ENCODE data around the gene SPTB. TPM values are rescaled to one million over a fixed set of nuclear protein-coding genes. Genes with fewer than 3 reads are reported as not detected.

The SPTB gene
- total and polyA plus RNA-seq, 8 donors, result under 0.01 to 3.5 (median 0.55) TPM; not detected in 2

DNA sequence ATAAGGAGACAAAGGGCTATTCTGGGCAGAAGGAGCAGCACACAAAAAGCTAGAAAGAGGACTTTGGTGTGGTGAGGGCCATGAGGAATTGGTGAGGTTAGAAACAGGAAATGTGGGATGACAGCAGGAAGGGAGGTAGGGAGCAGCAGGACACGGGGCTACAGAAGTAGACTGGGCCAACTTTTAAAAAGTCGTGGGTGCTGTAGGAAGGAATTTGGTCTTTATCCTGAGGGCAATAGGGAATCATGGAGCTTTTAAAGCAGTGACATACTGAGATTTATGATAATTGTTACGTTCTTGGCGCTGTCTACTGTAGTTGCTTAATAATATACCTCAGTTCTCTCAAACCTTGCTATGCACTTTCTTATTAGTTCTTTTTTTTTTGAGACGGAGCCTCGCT, 26.3 kb upstream of the SPTB start:
- whole genome bisulfite sequencing, 5 donors, result 71 to 80% (median 75%) methylated on average over 6 of the region's 6 CpGs
- intact Hi-C loops (cut with DNase I; ENCODE audit: low total_unique reads), result loop anchor here (10.0 kb wide), 1 partner anchor 231 kb away; no protein-coding TSS in a partner anchor
- H3K4me1 ChIP-seq, result no peaks in the 10 kb centered on the region
- peaks cover 0 to 10% (median 3%) of the 10 kb centered on the region in 3 donors for H3K27me3 ChIP-seq
- no peaks in the 10 kb centered on the region for H3K9me3 ChIP-seq
- DNase-seq, result no peak
- TF ChIP-seq EP300 (IDR thresholded peaks at IDR 0.05), result no peak
- no peak for TF ChIP-seq POLR2AphosphoS5 (IDR thresholded peaks at IDR 0.05)
- TF ChIP-seq POLR2A (IDR thresholded peaks at IDR 0.05), result no peak
- no peak overlapping the region for H3K4me3 ChIP-seq
- no peak overlapping the region for H3K27ac ChIP-seq
- no peaks in the 10 kb centered on the region for H3K36me3 ChIP-seq

DNA sequence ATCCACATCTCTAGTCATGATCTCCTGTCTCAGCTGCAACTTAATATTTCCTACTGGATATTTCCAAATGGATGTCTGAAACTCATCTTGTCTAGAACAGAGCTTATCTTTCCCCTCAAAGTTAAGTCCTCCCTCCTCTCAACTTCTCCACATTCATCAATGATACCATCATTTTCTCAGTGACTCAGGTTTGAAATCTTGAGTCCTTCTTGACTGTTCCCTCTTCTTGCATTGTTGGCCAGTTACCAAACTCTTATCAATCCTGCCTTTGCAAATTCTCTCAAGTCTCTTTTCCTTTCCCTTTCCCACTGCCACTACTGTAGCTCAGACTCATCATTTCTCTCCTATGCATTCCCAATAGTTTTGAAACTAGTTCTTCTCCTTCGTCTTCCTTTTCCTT, 20.3 kb upstream of the SPTB start:
- no peaks in the 10 kb centered on the region for H3K9me3 ChIP-seq
- no peaks in the 10 kb centered on the region for H3K36me3 ChIP-seq
- TF ChIP-seq EP300 (IDR thresholded peaks at IDR 0.05), result no peak
- TF ChIP-seq POLR2AphosphoS5 (IDR thresholded peaks at IDR 0.05), result no peak
- no peak for TF ChIP-seq POLR2A (IDR thresholded peaks at IDR 0.05)
- TF ChIP-seq, protein P1, sequence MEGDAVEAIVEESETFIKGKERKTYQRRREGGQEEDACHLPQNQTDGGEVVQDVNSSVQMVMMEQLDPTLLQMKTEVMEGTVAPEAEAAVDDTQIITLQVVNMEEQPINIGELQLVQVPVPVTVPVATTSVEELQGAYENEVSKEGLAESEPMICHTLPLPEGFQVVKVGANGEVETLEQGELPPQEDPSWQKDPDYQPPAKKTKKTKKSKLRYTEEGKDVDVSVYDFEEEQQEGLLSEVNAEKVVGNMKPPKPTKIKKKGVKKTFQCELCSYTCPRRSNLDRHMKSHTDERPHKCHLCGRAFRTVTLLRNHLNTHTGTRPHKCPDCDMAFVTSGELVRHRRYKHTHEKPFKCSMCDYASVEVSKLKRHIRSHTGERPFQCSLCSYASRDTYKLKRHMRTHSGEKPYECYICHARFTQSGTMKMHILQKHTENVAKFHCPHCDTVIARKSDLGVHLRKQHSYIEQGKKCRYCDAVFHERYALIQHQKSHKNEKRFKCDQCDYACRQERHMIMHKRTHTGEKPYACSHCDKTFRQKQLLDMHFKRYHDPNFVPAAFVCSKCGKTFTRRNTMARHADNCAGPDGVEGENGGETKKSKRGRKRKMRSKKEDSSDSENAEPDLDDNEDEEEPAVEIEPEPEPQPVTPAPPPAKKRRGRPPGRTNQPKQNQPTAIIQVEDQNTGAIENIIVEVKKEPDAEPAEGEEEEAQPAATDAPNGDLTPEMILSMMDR (IDR thresholded peaks at IDR 0.05), result no peak
- no peak overlapping the region for H3K27ac ChIP-seq
- H3K27me3 ChIP-seq, result no peaks in the 10 kb centered on the region
- no peaks in the 10 kb centered on the region for H3K4me1 ChIP-seq
- intact Hi-C loops (cut with DNase I; ENCODE audit: low total_unique reads), result loop anchor here (10.0 kb wide), 1 partner anchor 225 kb away; no protein-coding TSS in a partner anchor
- WGBS, 5 donors, result 64 to 82% (median 69%) methylated on average over 1 of the region's 1 CpG
- no peak overlapping the region for H3K4me3 ChIP-seq
- DNase-seq, result no peak

DNA sequence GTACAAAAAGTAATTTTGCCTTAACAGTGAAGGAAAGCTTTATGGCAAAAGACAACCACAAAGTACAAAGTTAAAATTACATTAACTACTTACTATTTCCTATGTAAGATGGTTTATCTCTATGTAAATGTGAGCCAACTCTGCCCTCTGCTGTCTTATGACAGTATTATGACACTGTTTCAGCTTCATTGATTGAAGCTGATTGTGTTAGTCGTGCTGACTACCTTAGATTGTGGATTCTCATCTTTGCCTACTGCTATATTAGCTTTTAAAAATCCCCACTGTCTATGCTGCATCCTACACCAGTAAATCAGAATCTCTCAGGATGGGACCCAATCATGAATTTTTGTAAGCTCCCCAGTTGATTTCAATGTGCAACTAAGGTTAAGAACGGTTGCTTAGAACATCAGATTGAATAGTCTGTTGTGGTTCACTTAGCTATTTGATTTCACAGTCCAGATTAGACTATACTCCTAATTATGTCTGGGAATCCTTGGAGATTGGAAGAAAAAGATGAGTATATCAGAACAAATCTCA, 12.2 kb upstream of the SPTB start:
- H3K27ac ChIP-seq, result no peak overlapping the region
- TF ChIP-seq, protein P1 (IDR thresholded peaks at IDR 0.05), result peak in 4 of 7 experiments; percentile 28 to 50 (median 34)
- TF ChIP-seq POLR2AphosphoS5 (IDR thresholded peaks at IDR 0.05), result no peak
- no peaks in the 10 kb centered on the region for H3K9me3 ChIP-seq
- peaks cover 0 to 19% (median 0%) of the 10 kb centered on the region in 3 donors for H3K27me3 ChIP-seq
- intact Hi-C loops (cut with DNase I; ENCODE audit: low total_unique reads), result no loop called here
- H3K4me1 ChIP-seq, result no peaks in the 10 kb centered on the region
- 40 to 49% (median 44%) methylated on average over 2 of the region's 2 CpGs for WGBS, 5 donors
- DNase-seq, result peak in 1 of 2 donors; percentile 85
- no peaks in the 10 kb centered on the region for H3K36me3 ChIP-seq
- H3K4me3 ChIP-seq, result no peak overlapping the region

DNA sequence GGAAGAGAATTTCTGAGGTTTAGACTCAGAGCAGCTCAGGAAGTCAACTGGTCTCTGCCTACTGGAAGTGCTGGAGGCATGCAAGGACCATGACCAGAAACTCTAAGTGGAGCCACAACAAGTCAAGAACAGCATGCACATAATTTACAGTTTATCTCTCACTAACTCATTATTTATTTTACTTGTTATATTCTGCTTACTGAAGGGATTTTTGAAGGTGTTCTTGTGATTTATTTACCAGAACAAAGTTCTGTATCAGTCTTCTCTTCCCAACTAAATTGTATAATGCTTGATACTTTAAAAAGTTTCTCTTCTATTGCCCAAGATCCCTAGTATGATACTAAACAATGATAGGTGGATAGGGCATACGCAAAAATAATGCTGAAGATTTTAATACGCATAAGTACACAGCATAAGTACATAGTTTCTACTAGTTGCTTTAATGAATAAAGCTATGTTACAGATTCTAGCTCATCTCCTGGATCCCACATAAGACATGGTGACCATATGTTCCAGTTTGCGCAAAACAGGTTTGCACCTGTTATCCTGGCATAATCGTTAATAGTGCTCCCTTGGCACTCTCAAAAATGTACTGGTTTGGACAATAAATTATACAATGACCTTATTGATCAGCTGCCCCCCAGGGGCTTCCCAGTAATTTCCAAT, 11.6 kb upstream of the SPTB start:
- Histone ChIP-seq H3K27ac (no peak overlapping the region), H3K4me1 (no peaks in the 10 kb centered on the region), H3K4me3 (no peak overlapping the region), H3K9me3 (no peaks in the 10 kb centered on the region), H3K36me3 (no peaks in the 10 kb centered on the region), H3K27me3 (peaks cover 0 to 21% (median 0%) of the 10 kb centered on the region in 3 donors)
- TF ChIP-seq POLR2A (IDR thresholded peaks at IDR 0.05), result no peak
- TF ChIP-seq EP300 (IDR thresholded peaks at IDR 0.05), result no peak
- TF ChIP-seq, protein P1 (IDR thresholded peaks at IDR 0.05), result no peak
- TF ChIP-seq POLR2AphosphoS5 (IDR thresholded peaks at IDR 0.05), result no peak
- 88 to 91% (median 89%) methylated on average over 4 of the region's 4 CpGs for WGBS, 5 donors
- no peak for DNase-seq
- intact Hi-C loops (cut with DNase I; ENCODE audit: low total_unique reads), result no loop called here

DNA sequence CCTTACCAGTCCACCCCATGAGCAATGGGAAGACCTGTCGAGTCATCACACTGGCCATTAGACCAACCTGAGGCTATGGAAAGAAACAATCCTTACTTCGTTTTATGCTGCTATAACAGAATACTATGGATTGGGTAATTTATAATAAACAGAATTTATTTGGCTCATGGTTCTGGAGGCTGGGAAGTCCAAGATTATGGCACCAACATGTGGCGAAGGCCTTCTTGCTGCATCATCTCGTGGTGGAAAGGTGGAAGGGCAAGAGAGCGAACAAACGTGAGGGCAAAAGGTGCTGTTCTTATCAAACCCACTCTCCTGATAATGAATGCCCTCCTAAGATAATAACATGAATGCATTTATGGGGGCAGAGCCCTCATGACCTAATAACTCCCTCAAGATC, 9.6 kb upstream of the SPTB start:
- intact Hi-C loops (cut with DNase I; ENCODE audit: low total_unique reads), result no loop called here
- no peak for DNase-seq
- TF ChIP-seq, protein P1 (IDR thresholded peaks at IDR 0.05), result no peak
- TF ChIP-seq POLR2AphosphoS5 (IDR thresholded peaks at IDR 0.05) (no peak), EP300 (IDR thresholded peaks at IDR 0.05) (no peak), POLR2A (IDR thresholded peaks at IDR 0.05) (no peak)
- Histone ChIP-seq H3K4me3 (no peak overlapping the region), H3K36me3 (no peaks in the 10 kb centered on the region), H3K4me1 (no peaks in the 10 kb centered on the region), H3K9me3 (no peaks in the 10 kb centered on the region), H3K27ac (no peak overlapping the region), H3K27me3 (peaks cover 0 to 33% (median 0%) of the 10 kb centered on the region in 3 donors)
- 83 to 86% (median 84%) methylated on average over 6 of the region's 6 CpGs for WGBS, 5 donors
